Ammon's horn (tissue), 1 donor: ENCODE results near the gene ORMDL3.
"Not testable (repeated sequence)": the region's sequence is repeated elsewhere in the genome, so short reads cannot be mapped to it uniquely, and the experiment has no call there.

Source experiments
- DNase-seq: peaks from one replicate; pipeline ENCODE4 v3.0.0-alpha.2; 2016; ENCODE audit warnings: low spot score

The ORMDL3 gene

GRCh38 chr17:39949028-39949427, 21.6 kb upstream of the ORMDL3 start:
- DNase-seq, result no peak

DNA sequence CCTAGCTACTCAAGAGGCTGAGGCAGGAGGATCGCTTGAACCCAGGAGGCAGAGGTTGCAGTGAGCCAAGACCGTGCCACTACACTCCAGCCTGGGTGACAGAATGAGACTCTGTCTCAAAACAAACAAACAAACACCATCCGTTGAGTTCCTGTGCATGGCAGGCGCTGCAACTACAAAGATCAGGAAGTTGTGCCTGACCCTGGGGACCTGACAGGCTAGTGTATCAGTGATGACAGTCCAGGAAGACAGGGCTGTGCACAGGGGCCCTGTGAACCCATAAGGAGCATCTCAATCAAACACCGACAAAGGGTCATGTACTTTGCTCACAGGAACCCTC, 21.1 kb upstream of the ORMDL3 start:
- not testable (repeated sequence) for DNase-seq

DNA sequence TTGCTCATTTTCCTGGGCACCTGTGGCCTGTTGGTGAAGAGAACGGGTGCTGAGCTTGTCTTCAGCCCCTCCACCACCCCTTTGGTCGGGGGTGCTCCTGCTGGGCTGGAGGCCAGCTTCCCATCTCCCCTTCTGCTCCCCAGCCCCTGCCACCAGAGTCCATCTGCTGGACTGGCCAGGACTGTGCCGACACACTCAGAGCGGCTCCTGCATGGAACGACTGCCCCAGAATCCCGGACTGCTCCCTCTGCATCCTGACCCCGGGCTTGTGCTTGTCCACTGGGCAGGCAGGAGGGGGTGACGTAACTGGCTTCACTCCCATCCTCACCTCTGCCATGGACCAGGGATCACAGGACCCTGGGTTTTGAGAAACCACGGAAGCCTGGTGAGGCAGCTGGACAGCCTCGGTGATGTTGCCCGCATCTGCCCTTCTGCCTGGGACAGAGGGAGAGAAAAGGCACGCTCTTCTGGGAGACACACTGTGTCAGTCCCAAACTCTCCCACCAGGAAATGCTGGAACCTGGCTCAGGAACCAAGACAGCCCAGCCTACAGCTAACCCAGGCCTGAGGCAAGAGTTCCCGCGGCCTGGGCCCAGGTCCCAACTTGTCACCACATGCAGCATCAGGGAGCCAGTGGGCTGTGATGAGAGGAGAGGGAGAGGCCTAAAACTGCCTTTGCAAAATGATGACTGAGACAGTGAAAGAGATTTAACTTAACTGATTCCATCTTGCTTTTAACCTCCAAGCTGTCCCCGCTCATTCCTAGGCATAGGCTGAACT, 19.3 kb upstream of the ORMDL3 start:
- DNase-seq, result no peak

GRCh38 chr17:39944393-39944711, 17.0 kb upstream of the ORMDL3 start:
- no peak for DNase-seq

- no peak for DNase-seq
Observed at GRCh38 chr17:39943702-39944392, 16.4 kb upstream of the ORMDL3 start.

DNA sequence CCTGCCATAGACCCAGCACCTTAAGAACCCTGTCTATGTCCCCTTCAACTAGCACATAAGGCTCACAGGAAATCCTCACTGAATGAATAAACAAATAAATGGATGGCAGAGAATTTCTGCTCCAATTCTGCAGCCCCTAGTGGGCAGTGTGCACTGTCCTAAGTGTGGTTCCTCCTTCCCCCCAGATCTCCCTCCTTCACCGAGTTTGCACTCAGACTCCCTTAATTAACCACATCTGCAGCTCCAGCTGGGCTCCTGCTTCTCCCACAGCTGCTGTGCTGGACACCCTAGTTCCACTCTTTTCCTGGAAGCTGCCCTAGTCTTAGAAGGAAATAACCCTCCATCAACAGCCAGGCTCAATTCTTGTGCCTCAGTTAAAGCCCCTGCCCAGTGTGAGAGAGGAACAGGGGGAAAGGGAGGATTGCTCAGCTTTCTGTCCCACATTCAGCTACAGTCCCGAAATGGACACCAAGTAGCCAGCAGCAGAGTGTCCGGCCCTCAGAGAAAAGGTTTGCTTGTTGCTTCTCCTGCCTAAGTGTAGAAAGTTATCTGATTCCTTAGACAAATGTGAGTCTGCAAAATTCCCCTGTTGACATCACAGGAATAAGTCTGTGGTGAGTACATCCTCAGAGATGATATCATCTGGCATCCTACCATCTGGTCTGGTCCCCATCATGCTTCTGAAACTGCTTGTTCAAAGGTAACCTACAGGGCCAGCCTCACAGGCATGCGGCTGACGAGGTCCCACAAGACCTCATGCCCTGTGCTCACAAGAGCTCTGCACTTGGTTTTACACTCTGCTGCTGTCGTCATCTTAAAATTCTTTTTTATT, 12.4 kb upstream of the ORMDL3 start:
- no peak for DNase-seq

GRCh38 chr17:39939106-39939505, 11.7 kb upstream of the ORMDL3 start:
- no peak for DNase-seq

DNA sequence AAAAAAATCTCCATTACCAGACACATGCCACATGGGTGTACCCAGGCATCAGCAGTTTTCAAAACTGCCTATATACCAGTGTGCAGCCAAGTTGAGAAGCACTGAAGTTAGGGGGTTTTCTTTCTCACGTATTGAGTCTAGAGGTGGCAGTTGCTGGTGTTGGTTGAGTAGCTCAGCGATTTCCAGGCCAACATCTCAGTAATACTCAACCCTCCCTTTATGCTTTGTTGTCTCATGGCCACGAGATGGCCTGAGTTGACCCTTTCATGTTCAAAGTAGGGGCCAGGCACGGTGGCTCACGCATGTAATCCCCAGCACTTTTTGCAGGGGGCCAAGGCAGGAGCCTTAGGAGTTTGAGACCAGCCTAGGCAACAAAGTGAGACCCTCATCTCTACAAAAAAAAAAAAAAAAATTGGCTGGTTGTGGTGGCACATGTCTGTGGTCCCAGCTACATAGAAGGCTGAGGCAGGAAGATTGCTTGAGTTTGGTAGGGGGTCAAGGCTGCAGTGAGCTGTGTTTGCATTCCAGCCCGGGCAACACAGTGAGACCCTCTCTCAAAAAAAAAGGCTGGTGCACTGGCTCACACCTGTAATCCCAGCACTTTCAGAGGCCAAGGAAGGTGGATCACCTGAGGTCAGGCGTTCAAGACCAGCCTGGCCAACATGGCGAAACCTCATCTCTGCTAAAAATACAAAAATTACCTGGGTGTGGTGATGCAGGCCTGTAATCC, 10.9 kb upstream of the ORMDL3 start:
- no peak for DNase-seq

DNA sequence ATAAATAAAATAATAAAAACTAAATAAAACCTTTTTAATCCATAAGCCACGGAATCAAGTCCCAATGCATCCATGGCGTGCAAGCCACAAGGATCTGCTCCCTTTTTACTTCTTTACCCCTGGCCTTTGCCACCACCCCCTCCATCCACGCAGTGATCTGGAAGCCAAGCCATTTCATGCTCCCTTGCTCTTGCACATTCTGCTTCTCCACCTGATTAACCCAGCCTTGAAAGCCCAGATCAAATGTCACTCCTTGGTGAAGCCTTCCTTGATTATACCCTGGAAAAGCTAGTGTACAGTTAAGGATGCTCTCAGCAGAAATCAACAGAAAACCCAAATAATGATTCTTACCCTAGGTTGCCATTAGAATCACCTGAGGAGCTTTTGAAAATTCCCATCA, 10.0 kb upstream of the ORMDL3 start:
- DNase-seq, result no peak

- no peak for DNase-seq
Observed at GRCh38 chr17:39935909-39936308, 8.5 kb upstream of the ORMDL3 start.

- no peak for DNase-seq
Observed at GRCh38 chr17:39934324-39934723, 6.9 kb upstream of the ORMDL3 start.

GRCh38 chr17:39933912-39934311, 6.5 kb upstream of the ORMDL3 start:
- DNase-seq, result no peak

DNA sequence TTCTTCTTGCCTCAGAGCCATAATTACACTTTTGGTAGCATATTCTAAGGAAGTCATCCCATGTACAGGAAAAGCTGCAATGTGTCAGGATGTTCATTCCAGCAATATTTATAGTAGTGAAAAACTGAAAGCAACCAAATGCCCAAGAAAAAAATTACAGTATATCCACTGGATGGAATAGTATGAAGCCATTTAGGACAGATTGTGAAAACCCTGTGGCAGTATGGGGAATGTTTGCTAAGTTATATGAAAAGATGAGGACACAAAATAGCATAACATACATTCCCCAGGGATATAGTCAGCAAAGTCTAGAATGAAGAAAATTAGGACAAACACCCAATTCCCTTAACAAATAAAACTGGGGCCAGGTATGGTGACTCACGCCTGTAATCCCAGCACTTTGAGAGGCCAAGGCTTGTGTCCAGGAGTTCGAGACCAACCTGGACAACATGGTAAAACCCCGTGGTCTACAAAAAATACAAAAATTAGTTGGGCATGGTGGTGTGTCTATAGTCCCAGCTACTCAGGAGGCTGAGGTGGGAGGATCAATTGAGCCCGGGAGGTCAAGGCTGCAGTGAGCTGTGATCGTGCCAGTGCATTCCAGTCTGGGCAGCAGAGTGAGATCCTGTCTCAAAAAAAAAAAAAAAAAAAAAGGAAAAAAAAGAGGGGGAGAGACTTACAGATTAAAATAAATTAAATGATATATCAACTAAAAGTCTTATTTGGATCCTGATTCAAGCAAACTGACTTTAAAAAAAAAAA, 2.4 kb upstream of the ORMDL3 start:
- no peak for DNase-seq

GRCh38 chr17:39928858-39929645, 1.7 kb upstream of the ORMDL3 start:
- no peak for DNase-seq

DNA sequence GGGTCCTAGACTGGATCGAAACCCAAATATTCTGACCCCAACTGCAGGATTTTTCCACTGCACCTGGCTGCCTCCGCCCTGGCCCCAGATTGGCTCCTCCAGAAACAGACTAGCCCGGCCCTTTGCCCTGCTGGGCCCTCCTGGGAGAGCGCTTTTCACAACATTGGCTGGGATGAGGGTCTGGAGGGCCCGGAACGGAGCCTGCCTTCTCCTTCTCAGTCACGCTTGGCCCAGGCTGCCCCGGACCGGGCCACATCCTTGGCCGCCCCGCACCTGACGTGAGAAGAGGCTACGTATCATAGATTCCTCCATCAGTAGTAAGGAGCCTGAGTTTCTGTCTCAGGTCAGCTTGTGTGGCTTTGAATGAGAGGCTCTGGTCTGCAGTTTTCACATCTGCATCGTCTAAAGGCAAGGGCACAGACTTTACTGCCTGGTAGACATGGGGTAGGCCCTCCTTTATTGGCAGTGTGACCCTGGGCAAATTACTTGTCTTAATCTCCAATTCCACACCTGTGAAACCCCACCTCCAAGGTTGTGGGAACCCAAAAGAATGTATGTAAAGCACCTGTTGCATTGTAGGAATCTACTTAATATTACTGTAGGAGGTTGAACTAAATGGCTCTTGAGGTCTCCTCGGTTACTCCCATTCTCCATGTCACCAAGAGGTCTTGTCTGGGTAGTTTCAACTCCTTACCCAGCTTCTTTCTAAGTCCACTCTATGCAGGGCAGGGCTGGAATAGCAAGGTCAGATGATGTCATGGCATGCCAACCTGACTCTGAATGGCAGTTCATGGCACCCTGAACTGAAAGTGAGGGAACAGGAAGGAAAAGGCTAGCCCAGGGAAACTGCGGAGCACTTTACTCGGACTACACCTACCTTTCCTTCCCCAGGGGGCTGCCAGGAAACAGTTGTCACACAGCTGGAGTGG, 792 bp upstream of the ORMDL3 start:
- no peak for DNase-seq

- DNase-seq, result no peak
Observed at GRCh38 chr17:39926588-39927100, 757 bp downstream of the ORMDL3 start.

DNA sequence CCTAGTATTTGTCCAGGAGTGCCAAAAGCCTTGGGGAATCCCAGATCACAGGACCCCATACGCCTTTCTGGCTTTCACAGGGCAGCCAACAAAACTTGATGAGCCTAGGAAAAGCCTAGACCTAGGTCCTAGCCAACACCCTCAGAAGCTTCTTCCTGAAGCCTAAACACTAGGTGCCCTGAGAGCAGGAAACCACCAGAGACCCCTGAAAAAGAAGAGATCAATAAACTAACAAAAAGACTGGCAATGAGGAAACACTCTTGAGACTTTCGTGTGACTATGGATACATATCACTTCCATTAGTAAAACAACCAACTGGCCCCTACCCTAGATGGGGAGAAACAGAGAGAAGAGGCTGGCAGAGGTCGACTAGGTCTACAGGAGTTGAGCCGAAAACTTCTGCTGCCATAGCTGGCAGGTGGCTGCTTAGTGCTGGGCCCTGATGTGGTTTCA, 1.2 kb downstream of the ORMDL3 start:
- DNase-seq, result no peak

GRCh38 chr17:39925282-39926134, 1.9 kb downstream of the ORMDL3 start:
- no peak for DNase-seq
